Trophoblast cell (in vitro differentiated cells and primary cell): ENCODE data around the gene NHSL2.

Source experiments
- DNase-seq, 2 donors: peaks; one replicate each; pipeline ENCODE4 v3.0.0-alpha.2; 2016
- H2AFZ ChIP-seq: 2 replicates; pipeline ENCODE4 v1.6.1; 2013; ENCODE audit warnings: low read length, moderate library complexity, mild to moderate bottlenecking; ENCODE audit not compliant: insufficient read depth, poor library complexity
- H2AK5ac ChIP-seq: 2 replicates; pipeline ENCODE4 v1.6.1; 2013; ENCODE audit warnings: mild to moderate bottlenecking, low read length
- H2BK120ac ChIP-seq: 2 replicates; pipeline ENCODE4 v1.6.1; 2013; ENCODE audit warnings: low read length, mild to moderate bottlenecking, moderate library complexity; ENCODE audit not compliant: insufficient read depth, poor library complexity
- H2BK12ac ChIP-seq: 2 replicates; pipeline ENCODE4 v1.6.1; 2013; ENCODE audit warnings: mild to moderate bottlenecking, low read length, moderate library complexity
- H2BK5ac ChIP-seq: 2 replicates; pipeline ENCODE4 v1.6.1; 2013; ENCODE audit warnings: low read length, low read depth, moderate library complexity, mild to moderate bottlenecking; ENCODE audit not compliant: poor library complexity
- H3K14ac ChIP-seq: 2 replicates; pipeline ENCODE4 v1.6.1; 2013; ENCODE audit warnings: mild to moderate bottlenecking, low read length
- H3K18ac ChIP-seq: 2 replicates; pipeline ENCODE4 v1.6.1; 2013; ENCODE audit warnings: mild to moderate bottlenecking, low read length
- H3K23ac ChIP-seq: 2 replicates; pipeline ENCODE4 v1.6.1; 2013; ENCODE audit warnings: low read length
- H3K27ac ChIP-seq: 2 replicates; pipeline ENCODE4 v1.5.1; 2013; ENCODE audit warnings: low read depth, mild to moderate bottlenecking, inconsistent platforms, low read length, moderate library complexity
- H3K27me3 ChIP-seq: 2 replicates; pipeline ENCODE4 v1.6.1; 2013; ENCODE audit warnings: inconsistent platforms, mild to moderate bottlenecking, low read length, moderate library complexity; ENCODE audit not compliant: insufficient read depth
- H3K36me3 ChIP-seq, 2 experiments: 1 replicate in 1 of 2; 2 replicates in 1 of 2; pipeline ENCODE4 v1.6.1; 2013; ENCODE audit warnings: low read length in 2 of 2, mild to moderate bottlenecking in 2 of 2, moderate library complexity in 1 of 2; ENCODE audit not compliant: insufficient read depth in 2 of 2, control insufficient read depth in 1 of 2
- H3K4ac ChIP-seq: 2 replicates; pipeline ENCODE4 v1.6.1; 2013; ENCODE audit warnings: low read depth, mild to moderate bottlenecking, low read length, moderate library complexity
- H3K4me1 ChIP-seq, 2 experiments: 1 replicate in 1 of 2; 2 replicates in 1 of 2; pipeline ENCODE4 v1.6.1; 2013; ENCODE audit warnings: low read length in 2 of 2, mild to moderate bottlenecking in 2 of 2, moderate library complexity in 1 of 2; ENCODE audit not compliant: insufficient read depth in 2 of 2, control insufficient read depth in 1 of 2
- H3K4me2 ChIP-seq: 2 replicates; pipeline ENCODE4 v1.6.1; 2013; ENCODE audit warnings: inconsistent platforms, mild to moderate bottlenecking, low read length, moderate library complexity
- H3K4me3 ChIP-seq: 2 replicates; pipeline ENCODE4 v1.5.1; 2013; ENCODE audit warnings: mild to moderate bottlenecking, low read depth, low read length, inconsistent platforms
- H3K79me1 ChIP-seq: one replicate; pipeline ENCODE4 v1.6.1; 2013; ENCODE audit warnings: low read length
- H3K79me2 ChIP-seq: 2 replicates; pipeline ENCODE4 v1.6.1; 2013; ENCODE audit warnings: low read length, mild to moderate bottlenecking; ENCODE audit not compliant: control insufficient read depth, insufficient read depth, poor library complexity
- H3K9ac ChIP-seq: 2 replicates; pipeline ENCODE4 v1.6.1; 2013; ENCODE audit warnings: mild to moderate bottlenecking, low read length
- H3K9me3 ChIP-seq: 2 replicates; pipeline ENCODE4 v1.6.1; 2013; ENCODE audit warnings: low read depth, mild to moderate bottlenecking, control low read depth, inconsistent platforms, low read length; ENCODE audit not compliant: insufficient read depth
- H4K12ac ChIP-seq: 2 replicates; pipeline ENCODE4 v1.6.1; 2013; ENCODE audit warnings: low read depth, mild to moderate bottlenecking, low read length, moderate library complexity
- H4K8ac ChIP-seq: 2 replicates; pipeline ENCODE4 v1.6.1; 2013; ENCODE audit warnings: low read depth, mild to moderate bottlenecking, low read length, moderate library complexity
- H4K91ac ChIP-seq: one replicate; pipeline ENCODE4 v1.6.1; 2013; ENCODE audit warnings: low read depth, mild to moderate bottlenecking, low read length, moderate library complexity
- WGBS: extraction: QIAGEN DNeasy Blood & Tissue Kit; methylation state at CpG from one replicate; pipeline ENCODE4 v1.1.7; 2013; ENCODE audit warnings: missing lambda C conversion rate; ENCODE audit not compliant: insufficient read length, insufficient coverage; ENCODE audit errors: extremely low coverage; 5-methylcytosine and 5-hydroxymethylcytosine counted together

NHSL2 gene

GRCh38 chrX:72037601-72038000, 127.0 kb downstream of the NHSL2 start:
- H4K12ac ChIP-seq, result no peak overlapping the region
- no peak overlapping the region for H3K9ac ChIP-seq
- no peak overlapping the region for H2BK12ac ChIP-seq
- H2BK120ac ChIP-seq, result no peak overlapping the region
- H3K18ac ChIP-seq, result no peak overlapping the region
- no peak overlapping the region for H2AK5ac ChIP-seq
- no peak overlapping the region for H2BK5ac ChIP-seq
- H2AFZ ChIP-seq, result no peak overlapping the region
- no peaks in the 10 kb centered on the region for H3K9me3 ChIP-seq
- H3K4ac ChIP-seq, result no peak overlapping the region
- no peaks in the 10 kb centered on the region for H3K36me3 ChIP-seq
- H4K8ac ChIP-seq, result no peak overlapping the region
- no peak for DNase-seq
- no peak overlapping the region for H3K4me3 ChIP-seq
- H3K23ac ChIP-seq, result no peak overlapping the region
- no peak overlapping the region for H4K91ac ChIP-seq
- H3K27me3 ChIP-seq, result no peaks in the 10 kb centered on the region
- H3K14ac ChIP-seq, result no peak overlapping the region
- H3K4me2 ChIP-seq, result no peak overlapping the region
- H3K79me1 ChIP-seq, result peaks cover 6% of the 10 kb centered on the region
- H3K4me1 ChIP-seq, result peaks cover 6 to 11% of the 10 kb centered on the region in 2 experiments
- no peak overlapping the region for H3K27ac ChIP-seq
- WGBS, result no CpG with 5 or more reads among the region's 2 CpGs
- no peaks in the 10 kb centered on the region for H3K79me2 ChIP-seq

- no peak for DNase-seq
Observed at GRCh38 chrX:72038016-72038415, 127.4 kb downstream of the NHSL2 start.

DNA sequence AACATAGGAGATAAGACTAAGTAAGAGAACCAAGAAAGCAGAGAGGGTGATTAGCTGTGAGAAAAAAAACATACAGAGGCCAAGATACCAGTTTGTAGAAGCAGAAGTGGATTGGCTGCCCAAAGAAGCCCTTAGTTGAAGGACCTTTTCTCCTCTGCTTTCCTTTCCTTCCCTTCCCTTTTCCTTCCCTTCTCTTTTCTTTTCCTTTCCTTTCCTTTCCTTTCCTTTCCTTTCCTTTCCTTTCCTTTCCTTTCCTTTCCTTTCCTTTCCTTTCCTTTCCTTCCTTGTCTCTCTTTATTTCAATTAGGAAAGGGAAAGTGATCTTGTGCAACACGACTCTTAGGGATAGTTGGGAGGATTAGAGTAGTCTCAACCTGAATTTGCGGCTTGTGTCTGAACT, 128.2 kb downstream of the NHSL2 start:
- no peaks in the 10 kb centered on the region for H3K79me2 ChIP-seq
- no peak overlapping the region for H2BK12ac ChIP-seq
- no peak overlapping the region for H3K23ac ChIP-seq
- no peak for DNase-seq
- no peaks in the 10 kb centered on the region for H3K36me3 ChIP-seq
- peaks cover 8% of the 10 kb centered on the region for H3K79me1 ChIP-seq
- no peak overlapping the region for H2BK5ac ChIP-seq
- no peak overlapping the region for H2BK120ac ChIP-seq
- H3K27ac ChIP-seq, result no peak overlapping the region
- H3K4me2 ChIP-seq, result no peak overlapping the region
- WGBS, result no CpG with 5 or more reads among the region's 2 CpGs
- H2AK5ac ChIP-seq, result no peak overlapping the region
- no peak overlapping the region for H4K91ac ChIP-seq
- H4K12ac ChIP-seq, result no peak overlapping the region
- H3K18ac ChIP-seq, result no peak overlapping the region
- peaks cover 12 to 14% of the 10 kb centered on the region in 2 experiments for H3K4me1 ChIP-seq
- H3K27me3 ChIP-seq, result no peaks in the 10 kb centered on the region
- H4K8ac ChIP-seq, result no peak overlapping the region
- H2AFZ ChIP-seq, result no peak overlapping the region
- H3K14ac ChIP-seq, result no peak overlapping the region
- H3K9me3 ChIP-seq, result no peaks in the 10 kb centered on the region
- H3K4me3 ChIP-seq, result no peak overlapping the region
- H3K4ac ChIP-seq, result no peak overlapping the region
- no peak overlapping the region for H3K9ac ChIP-seq

More at GRCh38 chrX:72038016-72038415, 127.4 kb downstream of the NHSL2 start:
- Histone ChIP-seq H3K9me3 (no peaks in the 10 kb centered on the region), H4K8ac (no peak overlapping the region), H3K36me3 (no peaks in the 10 kb centered on the region), H3K14ac (no peak overlapping the region), H3K4ac (no peak overlapping the region), H3K18ac (no peak overlapping the region), H2AFZ (no peak overlapping the region), H3K79me2 (no peaks in the 10 kb centered on the region), H2BK12ac (no peak overlapping the region), H4K12ac (no peak overlapping the region), H3K4me2 (no peak overlapping the region), H2BK5ac (no peak overlapping the region), H3K27me3 (no peaks in the 10 kb centered on the region), H3K79me1 (peaks cover 7% of the 10 kb centered on the region), H4K91ac (no peak overlapping the region), H2BK120ac (no peak overlapping the region), H3K23ac (no peak overlapping the region), H3K4me1 (peaks cover 6 to 14% of the 10 kb centered on the region in 2 experiments), H3K4me3 (no peak overlapping the region), H3K27ac (no peak overlapping the region), H2AK5ac (no peak overlapping the region), H3K9ac (no peak overlapping the region)
- no CpG with 5 or more reads among the region's 4 CpGs for WGBS

DNA sequence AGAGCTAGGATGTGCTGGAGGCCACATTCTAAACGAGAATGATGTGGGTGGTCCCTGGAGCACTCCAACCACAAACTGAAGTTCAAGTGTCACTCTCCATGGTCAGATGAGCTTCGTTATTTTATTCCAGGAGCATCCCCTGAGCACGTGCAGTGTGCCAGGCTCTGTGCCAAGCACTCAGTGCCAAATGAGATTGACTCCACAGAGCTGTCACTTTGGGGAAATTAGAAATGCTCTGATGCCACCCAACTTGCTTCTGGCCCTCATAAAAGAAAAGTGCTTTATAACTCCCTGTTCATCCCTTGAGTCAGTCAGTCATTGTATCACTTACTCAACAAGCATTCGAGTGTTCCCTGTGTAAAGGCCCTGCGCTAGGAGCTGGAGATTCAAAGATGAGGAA, 129.9 kb downstream of the NHSL2 start:
- Histone ChIP-seq H3K27me3 (no peaks in the 10 kb centered on the region), H2BK12ac (no peak overlapping the region), H3K23ac (no peak overlapping the region), H3K36me3 (no peaks in the 10 kb centered on the region), H3K27ac (no peak overlapping the region), H3K79me1 (peaks cover 16% of the 10 kb centered on the region), H3K9ac (no peak overlapping the region), H3K4ac (no peak overlapping the region), H3K9me3 (no peaks in the 10 kb centered on the region), H4K12ac (no peak overlapping the region), H3K18ac (no peak overlapping the region), H3K4me2 (no peak overlapping the region), H3K4me3 (no peak overlapping the region), H3K4me1 (peaks cover 18 to 26% of the 10 kb centered on the region in 2 experiments), H2BK5ac (no peak overlapping the region), H4K8ac (no peak overlapping the region), H4K91ac (no peak overlapping the region), H2AK5ac (no peak overlapping the region), H3K79me2 (no peaks in the 10 kb centered on the region), H3K14ac (no peak overlapping the region), H2BK120ac (no peak overlapping the region), H2AFZ (no peak overlapping the region)
- WGBS, result no CpG with 5 or more reads among the region's 5 CpGs
- no peak for DNase-seq
